Measurements from ENCODE around the gene CCSAP. TPM values are rescaled to one million over a fixed set of nuclear protein-coding genes. Genes with fewer than 3 reads are reported as not detected.

The CCSAP gene
- total and polyA plus RNA-seq, 4 donors: 2.1 to 6.6 (median 2.9) TPM

DNA sequence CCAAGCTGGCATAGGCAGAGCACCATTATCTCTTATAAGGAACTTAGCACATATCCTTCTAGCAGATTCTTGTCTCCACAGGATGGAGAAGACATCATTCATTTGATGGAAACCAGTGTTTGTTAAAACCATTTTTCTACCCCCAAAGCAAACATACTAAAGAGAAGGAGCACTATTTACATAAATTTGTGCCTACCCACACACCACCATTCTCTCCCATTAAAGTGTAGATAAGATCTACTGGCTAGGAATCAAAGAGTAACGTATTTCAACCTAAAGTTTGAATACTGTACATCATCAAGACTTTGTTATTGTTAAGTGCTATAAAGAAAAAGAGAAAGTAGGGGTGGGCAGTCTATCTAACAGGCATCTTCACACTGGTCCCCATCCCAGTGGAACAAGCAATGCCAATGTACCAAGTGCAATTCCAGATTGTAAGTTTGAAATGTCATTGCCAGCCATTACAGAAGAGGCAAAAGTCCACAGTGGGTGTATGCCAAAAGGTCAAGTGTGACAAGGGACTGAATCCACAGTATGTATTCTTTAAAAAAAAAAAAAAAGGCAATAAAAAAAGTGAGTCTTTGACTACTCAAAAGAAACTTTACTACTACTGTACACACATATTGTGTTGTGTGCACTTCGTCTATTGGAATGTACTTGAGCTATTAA, 18.8 kb downstream of the CCSAP start:
- ATAC-seq (ENCODE audit: low FRiP score) (no peak), DNase-seq (no peak)
- Histone ChIP-seq H3K4me1 (ENCODE audit: control insufficient read depth in 1 of 2, insufficient read depth in 2 of 2, low read length in 2 of 2) (no peaks in the 10 kb centered on the region), H3K9me3 (ENCODE audit: control insufficient read depth, low read length) (no peaks in the 10 kb centered on the region), H3K27ac (ENCODE audit: low read depth in 1 of 2, low read length in 2 of 2) (no peak overlapping the region), H3K4me3 (ENCODE audit: low read length in 2 of 2) (no peak overlapping the region), H3K27me3 (ENCODE audit: control insufficient read depth in 1 of 2, insufficient read depth in 2 of 2, low read length in 1 of 2) (no peaks in the 10 kb centered on the region), H3K36me3 (ENCODE audit: control insufficient read depth in 1 of 2, insufficient read depth in 2 of 2, low read length in 1 of 2) (no peaks in the 10 kb centered on the region)
- 88 to 95% methylated on average over 2 of the region's 2 CpGs for WGBS, 2 donors
- intact Hi-C loops (cut with DNase I): no loop called here

- intact Hi-C loops (cut with DNase I): no loop called here
- H3K27me3 ChIP-seq (ENCODE audit: control insufficient read depth in 1 of 2, insufficient read depth in 2 of 2, low read length in 1 of 2): no peaks in the 10 kb centered on the region
- no peak for ATAC-seq (ENCODE audit: low FRiP score)
- H3K4me3 ChIP-seq (ENCODE audit: low read length in 2 of 2): no peak overlapping the region
- DNase-seq: no peak
- H3K27ac ChIP-seq (ENCODE audit: low read depth in 1 of 2, low read length in 2 of 2): no peak overlapping the region
- no peaks in the 10 kb centered on the region for H3K9me3 ChIP-seq (ENCODE audit: control insufficient read depth, low read length)
- no peaks in the 10 kb centered on the region for H3K4me1 ChIP-seq (ENCODE audit: control insufficient read depth in 1 of 2, insufficient read depth in 2 of 2, low read length in 2 of 2)
- H3K36me3 ChIP-seq (ENCODE audit: control insufficient read depth in 1 of 2, insufficient read depth in 2 of 2, low read length in 1 of 2): no peaks in the 10 kb centered on the region
- 86 to 87% methylated on average over 7 of the region's 7 CpGs for WGBS, 2 donors
These were observed 19.6 kb downstream of the CCSAP start for GRCh38 chr1:229323201-229323600.

DNA sequence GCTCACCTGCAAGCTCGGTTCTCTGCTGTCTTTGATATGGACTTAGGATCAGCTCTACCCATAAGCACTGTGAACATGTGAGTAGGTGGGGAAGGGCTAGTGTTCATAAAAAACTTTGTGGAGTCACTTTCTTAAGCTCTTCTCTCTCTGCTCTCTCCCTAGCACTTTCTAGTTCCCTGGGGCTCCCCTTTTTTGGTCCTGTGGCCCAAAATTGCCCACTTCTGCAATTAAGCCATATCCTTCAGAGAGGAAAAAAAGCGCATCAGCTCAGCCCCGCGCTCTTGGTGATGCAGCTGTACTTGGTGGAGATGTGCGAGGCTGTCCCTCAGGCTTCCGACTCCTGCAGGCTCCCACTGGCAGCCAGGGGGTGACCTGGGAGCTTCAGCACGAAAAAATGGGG, 23.4 kb downstream of the CCSAP start:
- H3K9me3 ChIP-seq (ENCODE audit: control insufficient read depth, low read length): no peaks in the 10 kb centered on the region
- intact Hi-C loops (cut with DNase I): no loop called here
- WGBS, 2 donors: 96% methylated on average over 7 of the region's 7 CpGs

DNA sequence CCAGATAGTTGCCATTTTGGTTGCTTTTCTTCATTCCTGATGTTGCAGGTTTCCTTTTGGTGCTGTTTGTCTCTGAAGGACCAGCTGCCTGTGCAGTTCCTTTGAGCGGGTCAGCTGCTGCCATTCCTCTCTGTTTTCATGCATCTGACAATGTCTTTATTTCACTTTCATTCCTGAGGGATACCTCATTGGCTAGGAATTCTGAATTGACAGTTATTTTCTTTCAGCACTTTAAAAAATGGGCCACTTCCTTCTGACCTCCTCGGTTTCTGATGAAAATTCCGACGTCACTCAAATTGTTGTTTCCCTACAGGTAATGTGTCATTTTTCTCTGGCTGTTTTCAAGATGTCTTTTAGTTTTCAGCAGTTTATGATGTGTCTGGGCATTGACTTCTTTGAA, 24.8 kb downstream of the CCSAP start:
- ATAC-seq (ENCODE audit: low FRiP score) (no peak), DNase-seq (no peak)
- Histone ChIP-seq H3K27ac (ENCODE audit: low read depth in 1 of 2, low read length in 2 of 2) (no peak overlapping the region), H3K27me3 (ENCODE audit: control insufficient read depth in 1 of 2, insufficient read depth in 2 of 2, low read length in 1 of 2) (no peaks in the 10 kb centered on the region), H3K9me3 (ENCODE audit: control insufficient read depth, low read length) (no peaks in the 10 kb centered on the region), H3K36me3 (ENCODE audit: control insufficient read depth in 1 of 2, insufficient read depth in 2 of 2, low read length in 1 of 2) (peaks cover 0 to 2% of the 10 kb centered on the region in 2 donors), H3K4me1 (ENCODE audit: control insufficient read depth in 1 of 2, insufficient read depth in 2 of 2, low read length in 2 of 2) (no peaks in the 10 kb centered on the region), H3K4me3 (ENCODE audit: low read length in 2 of 2) (no peak overlapping the region)
- WGBS, 2 donors: 60 to 77% methylated on average over 4 of the region's 4 CpGs
- intact Hi-C loops (cut with DNase I): no loop called here

More for the DNA sequence above, 23.4 kb downstream of the CCSAP start:
- no peak for ATAC-seq (ENCODE audit: low FRiP score)
- Histone ChIP-seq H3K4me1 (ENCODE audit: control insufficient read depth in 1 of 2, insufficient read depth in 2 of 2, low read length in 2 of 2) (no peaks in the 10 kb centered on the region), H3K4me3 (ENCODE audit: low read length in 2 of 2) (no peak overlapping the region), H3K36me3 (ENCODE audit: control insufficient read depth in 1 of 2, insufficient read depth in 2 of 2, low read length in 1 of 2) (peaks cover 0 to 2% of the 10 kb centered on the region in 2 donors), H3K27me3 (ENCODE audit: control insufficient read depth in 1 of 2, insufficient read depth in 2 of 2, low read length in 1 of 2) (no peaks in the 10 kb centered on the region), H3K27ac (ENCODE audit: low read depth in 1 of 2, low read length in 2 of 2) (no peak overlapping the region)
- DNase-seq: no peak

DNA sequence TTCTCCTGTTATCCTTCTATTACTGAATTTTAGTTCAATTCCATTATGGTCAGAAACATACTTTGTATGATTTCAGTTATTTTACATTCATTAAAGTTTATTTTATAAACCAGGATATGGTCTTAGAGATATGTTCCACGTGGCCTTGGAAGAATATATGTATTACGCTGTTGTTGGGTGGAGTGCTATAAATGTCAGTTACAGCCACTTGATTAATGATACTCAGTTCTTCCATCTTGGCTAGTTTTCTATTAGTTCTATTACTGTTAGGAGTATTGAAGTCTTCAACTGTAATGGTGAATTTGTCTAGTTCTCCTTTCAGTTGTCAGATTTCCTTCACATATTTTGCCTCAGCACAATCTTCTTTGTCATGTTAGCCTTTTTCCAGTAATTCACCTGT, 26.7 kb downstream of the CCSAP start:
- Histone ChIP-seq H3K36me3 (ENCODE audit: control insufficient read depth in 1 of 2, insufficient read depth in 2 of 2, low read length in 1 of 2) (peaks cover 0 to 4% of the 10 kb centered on the region in 2 donors), H3K27ac (ENCODE audit: low read depth in 1 of 2, low read length in 2 of 2) (no peak overlapping the region), H3K4me3 (ENCODE audit: low read length in 2 of 2) (no peak overlapping the region), H3K27me3 (ENCODE audit: control insufficient read depth in 1 of 2, insufficient read depth in 2 of 2, low read length in 1 of 2) (no peaks in the 10 kb centered on the region), H3K9me3 (ENCODE audit: control insufficient read depth, low read length) (no peaks in the 10 kb centered on the region), H3K4me1 (ENCODE audit: control insufficient read depth in 1 of 2, insufficient read depth in 2 of 2, low read length in 2 of 2) (no peaks in the 10 kb centered on the region)
- DNase-seq (no peak), ATAC-seq (ENCODE audit: low FRiP score) (no peak)
- WGBS, 2 donors: 81 to 86% methylated on average over 2 of the region's 2 CpGs
- intact Hi-C loops (cut with DNase I): no loop called here

GRCh38 chr1:229310833-229311232, 32.0 kb downstream of the CCSAP start:
- WGBS, 2 donors: 88 to 91% methylated on average over 6 of the region's 6 CpGs
- peaks cover 0 to 4% of the 10 kb centered on the region in 2 donors for H3K36me3 ChIP-seq (ENCODE audit: control insufficient read depth in 1 of 2, insufficient read depth in 2 of 2, low read length in 1 of 2)
- intact Hi-C loops (cut with DNase I): no loop called here

DNA sequence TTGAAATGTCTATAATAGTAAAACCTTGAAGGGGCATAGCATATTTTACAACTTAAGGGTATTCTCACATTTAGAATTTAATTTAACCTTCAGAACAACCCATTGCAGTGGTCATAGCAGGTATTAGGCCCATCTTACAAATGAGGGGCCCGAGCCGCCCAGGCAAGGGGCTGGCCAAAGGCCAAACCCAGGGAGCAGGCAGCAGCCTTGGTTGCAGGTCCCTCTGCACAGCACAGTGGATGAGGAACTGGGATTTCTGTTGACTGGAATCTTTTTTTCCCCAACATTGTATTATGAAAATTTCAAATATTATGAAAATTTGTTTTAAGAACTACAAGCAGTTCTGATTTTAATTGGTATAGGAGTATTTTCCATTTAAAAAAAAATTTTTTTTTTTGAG, 33.2 kb downstream of the CCSAP start:
- Histone ChIP-seq H3K36me3 (ENCODE audit: control insufficient read depth in 1 of 2, insufficient read depth in 2 of 2, low read length in 1 of 2) (peaks cover 0 to 4% of the 10 kb centered on the region in 2 donors), H3K4me1 (ENCODE audit: control insufficient read depth in 1 of 2, insufficient read depth in 2 of 2, low read length in 2 of 2) (no peaks in the 10 kb centered on the region), H3K4me3 (ENCODE audit: low read length in 2 of 2) (no peak overlapping the region), H3K27me3 (ENCODE audit: control insufficient read depth in 1 of 2, insufficient read depth in 2 of 2, low read length in 1 of 2) (no peaks in the 10 kb centered on the region), H3K27ac (ENCODE audit: low read depth in 1 of 2, low read length in 2 of 2) (no peak overlapping the region), H3K9me3 (ENCODE audit: control insufficient read depth, low read length) (no peaks in the 10 kb centered on the region)
- WGBS, 2 donors: 77 to 78% methylated on average over 2 of the region's 2 CpGs
- ATAC-seq (ENCODE audit: low FRiP score) (no peak), DNase-seq (no peak)
- intact Hi-C loops (cut with DNase I): no loop called here

More at GRCh38 chr1:229310833-229311232, 32.0 kb downstream of the CCSAP start:
- H3K4me1 ChIP-seq (ENCODE audit: control insufficient read depth in 1 of 2, insufficient read depth in 2 of 2, low read length in 2 of 2): no peaks in the 10 kb centered on the region
- DNase-seq: no peak
- no peak overlapping the region for H3K27ac ChIP-seq (ENCODE audit: low read depth in 1 of 2, low read length in 2 of 2)
- no peaks in the 10 kb centered on the region for H3K27me3 ChIP-seq (ENCODE audit: control insufficient read depth in 1 of 2, insufficient read depth in 2 of 2, low read length in 1 of 2)
- H3K4me3 ChIP-seq (ENCODE audit: low read length in 2 of 2): no peak overlapping the region
- H3K9me3 ChIP-seq (ENCODE audit: control insufficient read depth, low read length): no peaks in the 10 kb centered on the region
- no peak for ATAC-seq (ENCODE audit: low FRiP score)

DNA sequence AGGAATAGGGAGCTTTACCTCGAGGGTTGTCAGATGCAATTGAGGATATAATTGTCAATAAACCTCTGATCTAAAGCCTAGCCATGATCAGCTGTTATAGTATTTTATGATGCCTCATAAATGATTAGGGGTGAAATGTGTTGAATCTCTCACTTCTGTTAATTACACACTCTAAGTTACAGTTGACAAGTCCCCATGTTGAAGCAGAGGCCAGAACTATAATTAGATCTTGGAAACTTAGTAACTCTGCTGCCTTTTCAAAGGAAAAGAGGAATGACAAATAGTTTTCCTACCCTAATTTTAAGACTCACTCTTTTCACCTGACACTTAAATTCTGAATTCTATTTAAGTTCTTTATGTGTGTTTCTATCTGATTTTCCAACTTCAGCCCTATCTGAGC, 33.8 kb downstream of the CCSAP start:
- no peak overlapping the region for H3K4me3 ChIP-seq (ENCODE audit: low read length in 2 of 2)
- intact Hi-C loops (cut with DNase I): no loop called here
- peaks cover 0 to 4% of the 10 kb centered on the region in 2 donors for H3K36me3 ChIP-seq (ENCODE audit: control insufficient read depth in 1 of 2, insufficient read depth in 2 of 2, low read length in 1 of 2)
- WGBS, 2 donors: 54 to 68% methylated on average over 1 of the region's 1 CpG
- no peaks in the 10 kb centered on the region for H3K27me3 ChIP-seq (ENCODE audit: control insufficient read depth in 1 of 2, insufficient read depth in 2 of 2, low read length in 1 of 2)
- DNase-seq (no peak), ATAC-seq (ENCODE audit: low FRiP score) (no peak)
- no peaks in the 10 kb centered on the region for H3K9me3 ChIP-seq (ENCODE audit: control insufficient read depth, low read length)
- no peak overlapping the region for H3K27ac ChIP-seq (ENCODE audit: low read depth in 1 of 2, low read length in 2 of 2)
- no peaks in the 10 kb centered on the region for H3K4me1 ChIP-seq (ENCODE audit: control insufficient read depth in 1 of 2, insufficient read depth in 2 of 2, low read length in 2 of 2)

DNA sequence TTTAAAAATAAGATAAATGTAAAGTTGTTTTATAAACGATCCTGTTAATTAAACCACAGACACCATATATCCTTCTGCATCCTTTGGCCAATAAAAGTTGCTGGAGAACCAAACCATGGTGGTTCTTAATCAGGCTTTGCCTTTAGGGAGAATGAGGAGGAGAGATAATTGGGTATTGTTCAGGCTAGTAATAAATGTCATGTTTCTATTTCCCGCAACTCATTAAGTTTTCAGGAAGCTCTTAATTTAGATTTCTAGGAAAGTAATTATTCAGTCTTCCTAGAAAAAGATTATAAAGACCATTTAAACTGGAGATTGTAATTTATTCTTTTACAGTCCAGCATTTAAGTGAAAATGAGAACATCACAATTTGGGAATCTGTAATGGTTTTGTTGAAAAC, 37.5 kb downstream of the CCSAP start:
- DNase-seq (no peak), ATAC-seq (ENCODE audit: low FRiP score) (no peak)
- H3K9me3 ChIP-seq (ENCODE audit: control insufficient read depth, low read length): no peaks in the 10 kb centered on the region
- no peaks in the 10 kb centered on the region for H3K4me1 ChIP-seq (ENCODE audit: control insufficient read depth in 1 of 2, insufficient read depth in 2 of 2, low read length in 2 of 2)
- no peak overlapping the region for H3K4me3 ChIP-seq (ENCODE audit: low read length in 2 of 2)
- intact Hi-C loops (cut with DNase I): no loop called here
- H3K27ac ChIP-seq (ENCODE audit: low read depth in 1 of 2, low read length in 2 of 2): no peak overlapping the region
- peaks cover 2 to 5% of the 10 kb centered on the region in 2 donors for H3K36me3 ChIP-seq (ENCODE audit: control insufficient read depth in 1 of 2, insufficient read depth in 2 of 2, low read length in 1 of 2)
- no peaks in the 10 kb centered on the region for H3K27me3 ChIP-seq (ENCODE audit: control insufficient read depth in 1 of 2, insufficient read depth in 2 of 2, low read length in 1 of 2)
- WGBS, 2 donors: 85 to 93% methylated on average over 2 of the region's 2 CpGs
